ENCODE results near the gene VSIG10L. TPM values are rescaled to one million over a fixed set of nuclear protein-coding genes. Genes with fewer than 3 reads are reported as not detected.

The VSIG10L gene
- polyA plus RNA-seq, 2 of the 4 experiments (the other 2 are of a cell fraction): 6.7 to 9.2 TPM

DNA sequence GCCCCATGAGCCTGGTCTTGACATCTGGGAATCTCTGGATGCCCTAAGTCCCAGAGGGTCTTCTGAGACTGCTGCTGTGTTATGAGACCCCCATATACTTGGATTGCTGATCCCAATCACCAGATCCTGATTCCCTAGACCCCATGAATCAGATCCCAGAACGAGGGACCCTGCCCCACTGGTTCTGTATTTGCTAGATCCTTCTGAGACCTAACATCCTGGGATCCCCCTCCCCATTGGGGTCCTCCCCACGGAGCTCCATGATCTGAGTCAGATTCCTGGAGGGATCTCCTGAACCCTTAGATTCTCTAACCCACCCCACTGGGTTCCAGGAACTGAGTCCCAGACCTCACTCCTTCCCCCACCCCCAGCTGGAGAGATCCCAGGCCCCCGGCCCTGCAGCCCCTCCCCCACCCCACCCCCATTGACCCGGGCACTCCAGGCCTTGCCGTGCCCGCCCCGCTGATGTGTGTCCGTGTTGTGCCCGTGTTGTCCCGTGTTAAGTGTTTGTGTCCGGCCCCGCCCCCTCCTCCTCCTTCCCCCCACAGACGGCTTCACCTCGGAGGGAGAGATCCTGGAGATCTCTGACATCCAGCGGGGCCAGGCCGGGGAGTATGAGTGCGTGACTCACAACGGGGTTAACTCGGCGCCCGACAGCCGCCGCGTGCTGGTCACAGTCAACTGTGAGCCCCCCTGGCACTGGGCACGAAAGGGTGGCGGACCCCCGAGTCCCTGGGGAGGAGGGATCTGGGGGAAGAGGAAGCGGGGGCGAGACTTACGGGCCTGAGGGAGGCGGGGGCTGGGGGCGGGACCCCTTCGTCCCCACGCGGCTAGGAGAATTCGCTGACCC lies 15.5 kb downstream of the VSIG10L start:
- H3K4me2 ChIP-seq: peak overlapping the region; percentile 87
- no peak for TF ChIP-seq ESRRA (IDR thresholded peaks at IDR 0.05; ENCODE audit: borderline replicate concordance, low read length)
- no peak for TF ChIP-seq HMGXB4 (CRISPR knock-in tag; IDR thresholded peaks at IDR 0.05; ENCODE audit: borderline replicate concordance)
- TF ChIP-seq GATA3 (IDR thresholded peaks at IDR 0.05; ENCODE audit: borderline replicate concordance): no peak
- no peak for TF ChIP-seq ZSCAN20 (CRISPR knock-in tag; IDR thresholded peaks at IDR 0.05)
- TF ChIP-seq CTCF (IDR thresholded peaks at IDR 0.05): no peak
- TF ChIP-seq HOXB13 (CRISPR knock-in tag; IDR thresholded peaks at IDR 0.05; ENCODE audit: low read depth): no peak
- TF ChIP-seq HEYL (CRISPR knock-in tag; IDR thresholded peaks at IDR 0.05): no peak
- no peak for TF ChIP-seq MAFK (IDR thresholded peaks at IDR 0.05; ENCODE audit: partially characterized antibody)
- no peak for TF ChIP-seq TP53 (CRISPR knock-in tag; IDR thresholded peaks at IDR 0.05)
- TF ChIP-seq TFCP2L1 (CRISPR knock-in tag; IDR thresholded peaks at IDR 0.05): no peak
- no peak for TF ChIP-seq ZNF302 (CRISPR knock-in tag; IDR thresholded peaks at IDR 0.05)
- TF ChIP-seq HES2 (IDR thresholded peaks at IDR 0.05): no peak
- TF ChIP-seq HDAC2 (IDR thresholded peaks at IDR 0.05): no peak
- TF ChIP-seq SREBF2 (IDR thresholded peaks at IDR 0.05): no peak
- no peak for TF ChIP-seq CBX8 (IDR thresholded peaks at IDR 0.05)
- TF ChIP-seq JUN (IDR thresholded peaks at IDR 0.05): no peak
- no peak for TF ChIP-seq NFE2L2 (conservative IDR thresholded peaks at IDR 0.05; ENCODE audit: low read length)
- no peak for TF ChIP-seq EHF (CRISPR knock-in tag; IDR thresholded peaks at IDR 0.05)
- TF ChIP-seq FOSB (CRISPR knock-in tag; IDR thresholded peaks at IDR 0.05): no peak
- TF ChIP-seq CBX2 (IDR thresholded peaks at IDR 0.05; ENCODE audit: borderline replicate concordance, low read depth): no peak
- no peak overlapping the region; a peak in 1 of 6 replicates for H3K27ac ChIP-seq
- FAIRE-seq (no peak), ATAC-seq (no peak; a peak in 1 of 6 replicates), DNase-seq (ENCODE audit: low read depth in 1 of 2, low spot score in 1 of 2) (no peak)
- ChIA-PET CTCF (interaction anchor here (0.7 to 1.4 kb wide), 3 partner anchors 12 to 170 kb away, joined by 3 read pairs; no protein-coding TSS in a partner anchor), POLR2A (interaction anchor here (1.1 kb wide), 1 partner anchor 13 kb away, joined by 4 read pairs; no protein-coding TSS in a partner anchor)
- peak overlapping the region; percentile 42; the same call in 1 of the 3 replicates for H3K4me3 ChIP-seq
- H3K9me3 ChIP-seq: peaks cover 4% of the 10 kb centered on the region; the same call in 1 of the 3 replicates
- WGBS (ENCODE audit: missing lambda C conversion rate): 7% methylated on average over 13 of the region's 36 CpGs
- H3K4me1 ChIP-seq: peaks cover 14% of the 10 kb centered on the region; the same call in 2 of the 3 replicates

DNA sequence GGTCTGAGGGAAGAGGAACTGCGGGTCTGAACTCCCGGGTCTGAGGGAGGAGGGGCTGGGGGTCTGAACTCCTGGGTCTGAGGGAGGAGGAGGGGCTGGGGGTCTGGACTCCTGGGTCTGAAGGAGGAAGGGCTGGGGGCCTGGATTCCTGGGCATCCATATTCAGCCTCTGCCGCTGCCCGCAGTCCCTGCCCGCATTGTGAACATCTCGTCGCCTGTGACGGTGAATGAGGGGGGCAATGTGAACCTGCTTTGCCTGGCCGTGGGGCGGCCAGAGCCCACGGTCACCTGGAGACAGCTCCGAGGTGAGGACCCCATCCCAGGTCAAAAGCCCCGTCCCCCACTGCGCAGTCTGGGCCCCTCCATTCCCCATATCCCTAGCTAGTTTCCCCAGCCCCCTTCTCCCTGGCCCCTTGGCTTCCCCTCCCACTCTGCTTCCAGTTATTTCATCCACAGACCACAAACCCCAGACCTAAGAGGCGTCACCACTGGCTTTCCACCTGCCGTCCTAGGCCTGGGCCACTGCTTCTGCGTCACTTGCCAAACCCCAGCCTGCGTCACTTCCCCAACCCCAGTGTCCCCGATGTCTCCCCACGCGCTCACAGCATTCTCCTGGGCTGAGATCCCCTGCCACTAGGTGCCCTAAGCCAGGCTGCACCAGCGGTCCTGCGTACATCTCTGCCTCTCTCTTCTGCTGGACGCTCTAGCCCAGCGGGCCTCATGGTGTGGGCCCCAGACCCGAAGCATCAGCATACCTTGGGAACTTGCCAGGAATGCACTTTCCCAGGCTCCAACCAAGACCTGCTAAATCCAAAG lies 16.6 kb downstream of the VSIG10L start:
- Histone ChIP-seq H3K9me3 (no peaks in the 10 kb centered on the region), H3K4me3 (no peak overlapping the region), H3K4me2 (no peak overlapping the region), H3K27ac (no peak overlapping the region), H3K4me1 (peaks cover 14% of the 10 kb centered on the region; the same call in 2 of the 3 replicates)
- DNase-seq (ENCODE audit: low read depth in 1 of 2, low spot score in 1 of 2) (no peak), ATAC-seq (peak in 1 of 2 experiments; percentile 15; a peak in 3 of 6 replicates), FAIRE-seq (no peak)
- 46% methylated on average over 26 of the region's 26 CpGs for WGBS (ENCODE audit: missing lambda C conversion rate)
- POLR2A ChIA-PET: interaction anchor here (1.1 kb wide), 1 partner anchor 14 kb away, joined by 4 read pairs; no protein-coding TSS in a partner anchor
- CTCF ChIA-PET: interaction anchor here (0.5 to 1.2 kb wide), 2 partner anchors 10 to 76 kb away, joined by 3 to 5 read pairs; no protein-coding TSS in a partner anchor
- TF ChIP-seq, protein P1, sequence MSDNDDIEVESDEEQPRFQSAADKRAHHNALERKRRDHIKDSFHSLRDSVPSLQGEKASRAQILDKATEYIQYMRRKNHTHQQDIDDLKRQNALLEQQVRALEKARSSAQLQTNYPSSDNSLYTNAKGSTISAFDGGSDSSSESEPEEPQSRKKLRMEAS (IDR thresholded peaks at IDR 0.05): no peak
- TF ChIP-seq EHF (CRISPR knock-in tag; IDR thresholded peaks at IDR 0.05) (no peak), RAD21 (conservative IDR thresholded peaks at IDR 0.05 in 1 of 2, IDR thresholded peaks at IDR 0.05 in 1 of 2) (no peak), MYC (IDR thresholded peaks at IDR 0.05; ENCODE audit: borderline replicate concordance, low read length) (no peak), EHMT2 (IDR thresholded peaks at IDR 0.05; ENCODE audit: low read depth) (no peak), CEBPB (IDR thresholded peaks at IDR 0.05) (no peak), RCOR1 (IDR thresholded peaks at IDR 0.05; ENCODE audit: low read depth, low read length) (no peak), KDM1A (IDR thresholded peaks at IDR 0.05; ENCODE audit: low read depth) (no peak), RFX5 (IDR thresholded peaks at IDR 0.05) (no peak), KDM5A (IDR thresholded peaks at IDR 0.05) (no peak), NPAS2 (CRISPR knock-in tag; IDR thresholded peaks at IDR 0.05; ENCODE audit: borderline replicate concordance) (no peak), GATA3 (IDR thresholded peaks at IDR 0.05; ENCODE audit: borderline replicate concordance) (no peak), CBX2 (IDR thresholded peaks at IDR 0.05; ENCODE audit: borderline replicate concordance, low read depth) (no peak), EP300 (IDR thresholded peaks at IDR 0.05) (no peak)
- TF ChIP-seq, protein P2, sequence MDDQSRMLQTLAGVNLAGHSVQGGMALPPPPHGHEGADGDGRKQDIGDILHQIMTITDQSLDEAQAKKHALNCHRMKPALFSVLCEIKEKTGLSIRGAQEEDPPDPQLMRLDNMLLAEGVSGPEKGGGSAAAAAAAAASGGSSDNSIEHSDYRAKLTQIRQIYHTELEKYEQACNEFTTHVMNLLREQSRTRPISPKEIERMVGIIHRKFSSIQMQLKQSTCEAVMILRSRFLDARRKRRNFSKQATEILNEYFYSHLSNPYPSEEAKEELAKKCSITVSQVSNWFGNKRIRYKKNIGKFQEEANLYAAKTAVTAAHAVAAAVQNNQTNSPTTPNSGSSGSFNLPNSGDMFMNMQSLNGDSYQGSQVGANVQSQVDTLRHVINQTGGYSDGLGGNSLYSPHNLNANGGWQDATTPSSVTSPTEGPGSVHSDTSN (IDR thresholded peaks at IDR 0.05): no peak
